NCI-H526 treated with DMSO at 0.1 percent for 48 hours (cell line): ENCODE results near the gene WDR47.
"Not testable (repeated sequence)": the region's sequence is repeated elsewhere in the genome, so short reads cannot be mapped to it uniquely, and the experiment has no call there.

Experiments
- DNase-seq: peaks from one replicate; lab custom pipeline; 2025; lab: John Stamatoyannopoulos, UW

Gene WDR47

DNA sequence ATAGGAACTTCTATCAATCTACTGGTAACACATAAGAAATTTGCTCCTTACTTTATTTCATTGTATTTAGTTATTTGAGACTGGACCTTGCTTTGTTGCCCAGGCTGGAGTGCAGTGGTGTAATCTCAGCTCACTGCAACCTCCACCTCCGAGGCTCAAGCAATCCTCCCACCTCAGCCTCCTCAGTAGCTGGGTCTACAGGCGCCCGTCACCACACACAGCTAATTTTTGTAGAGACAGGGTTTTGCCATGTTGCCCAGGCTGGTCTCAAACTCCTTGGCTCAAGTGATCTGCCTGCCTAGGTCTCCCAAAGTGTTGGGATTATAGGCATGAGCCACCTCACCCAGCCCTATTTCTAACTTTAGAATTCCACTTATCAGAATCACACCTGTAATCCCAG lies 10.2 kb upstream of the WDR47 start:
- not testable (repeated sequence) for DNase-seq

DNA sequence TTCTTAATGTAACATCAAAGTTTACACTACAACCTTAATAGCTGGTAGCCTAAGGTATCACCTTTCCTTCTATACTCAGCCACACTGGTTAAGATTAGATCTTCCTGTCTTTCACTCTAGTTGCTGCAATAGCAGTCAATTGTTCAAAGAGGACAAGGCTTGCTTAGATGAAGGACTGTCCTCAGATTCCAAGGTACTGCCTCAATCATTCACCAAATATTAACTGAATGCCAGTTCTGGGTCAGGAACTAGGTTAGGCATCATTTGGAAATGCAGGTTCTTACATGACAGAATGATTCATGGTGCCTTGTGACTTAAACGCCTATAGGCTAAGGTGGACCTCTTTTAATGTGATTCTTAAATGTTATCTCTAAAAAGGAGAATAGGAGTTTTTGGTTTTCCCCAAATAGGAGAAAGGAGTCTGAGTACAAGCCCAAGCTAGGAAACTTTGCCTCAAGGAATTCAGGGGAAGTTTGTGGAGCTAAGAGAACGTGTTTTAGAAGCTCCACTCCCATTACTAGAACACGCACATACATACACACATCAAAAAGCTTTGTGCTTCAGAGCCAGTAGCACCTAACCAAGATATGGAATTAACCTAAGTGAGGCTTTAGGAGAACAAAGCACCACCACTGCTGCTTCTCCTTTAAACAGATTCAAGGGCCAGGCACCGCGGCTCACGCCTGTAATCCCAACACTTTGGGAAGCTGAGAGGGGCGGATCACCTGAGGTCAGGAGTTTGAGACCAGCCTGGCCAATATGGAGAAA lies 8.5 kb upstream of the WDR47 start:
- no peak for DNase-seq

DNA sequence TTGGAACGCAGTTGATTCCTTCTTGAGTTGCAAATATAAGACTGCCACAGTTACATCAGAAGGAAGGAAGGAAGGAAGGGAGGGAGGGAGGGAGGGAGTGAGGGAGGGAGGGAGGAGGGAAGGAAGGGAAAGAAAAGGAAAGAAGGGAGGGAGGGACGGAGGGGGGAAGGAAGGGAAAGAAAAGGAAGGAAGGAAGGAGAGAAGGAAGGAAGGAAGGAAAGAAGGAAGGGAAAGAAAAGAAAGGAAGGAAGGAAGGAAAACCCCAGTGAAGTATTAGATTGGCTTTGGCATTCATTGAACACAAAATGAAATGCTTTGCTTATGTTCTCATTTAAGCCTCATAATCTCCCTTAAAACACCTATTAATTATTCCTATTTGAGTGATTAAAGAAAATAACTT lies 6.4 kb upstream of the WDR47 start:
- DNase-seq, result no peak

DNA sequence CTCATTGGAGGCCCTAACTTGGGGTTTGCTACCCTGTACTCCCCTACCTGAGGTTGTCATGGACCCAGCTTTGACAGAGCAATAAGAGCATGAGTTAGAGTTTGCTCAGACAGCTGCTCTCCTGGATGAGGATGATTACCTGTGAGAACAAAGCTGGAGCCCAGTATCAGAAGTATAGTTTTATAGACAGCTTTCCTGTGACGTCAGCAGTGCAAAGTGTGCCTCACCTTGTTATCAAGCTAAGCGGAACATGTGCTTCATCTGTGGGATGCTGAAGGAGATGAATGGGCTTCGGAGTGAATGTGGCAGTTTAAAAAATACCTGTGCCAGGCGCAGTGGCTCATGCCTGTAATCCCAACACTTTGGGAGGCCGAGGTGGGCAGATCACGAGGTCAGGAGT lies 5.4 kb upstream of the WDR47 start:
- DNase-seq, result no peak

DNA sequence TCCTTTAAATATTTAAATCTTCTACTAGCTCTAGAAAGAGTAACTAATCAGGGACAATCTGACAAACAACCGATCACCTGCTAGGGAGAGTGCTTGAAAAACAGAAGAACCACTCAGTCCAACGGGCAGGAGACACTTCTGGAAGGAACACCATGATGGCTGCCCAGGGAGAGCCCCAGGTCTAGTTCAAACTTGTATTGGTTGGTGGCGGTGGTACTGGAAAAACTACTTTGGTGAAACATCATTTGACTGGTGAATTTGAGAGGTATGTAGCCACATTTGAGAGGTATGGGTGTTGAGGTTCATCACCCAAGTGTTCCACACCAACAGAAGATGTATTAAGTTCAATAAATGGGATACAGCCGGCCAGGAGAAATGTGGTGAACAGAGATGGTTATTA lies 4.8 kb upstream of the WDR47 start:
- DNase-seq, result no peak

DNA sequence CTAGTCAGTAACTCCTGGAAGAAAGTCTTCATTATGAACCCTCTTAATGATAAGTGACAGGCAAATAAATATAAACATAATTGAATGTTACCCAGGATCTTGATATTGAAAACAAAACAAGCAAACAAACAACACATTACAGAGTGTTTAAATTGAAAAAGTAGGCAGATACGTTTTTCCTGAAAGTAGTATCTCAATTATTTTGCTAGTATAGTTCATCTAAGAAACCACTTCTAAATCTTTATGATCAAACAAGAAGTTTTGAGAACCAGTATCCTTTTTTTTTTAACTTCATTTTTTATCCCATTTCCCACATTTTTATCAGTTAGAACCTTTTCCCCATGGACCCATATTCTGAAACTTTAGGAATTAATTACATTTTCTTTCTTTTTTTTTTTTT lies 3.7 kb upstream of the WDR47 start:
- DNase-seq, result no peak

DNA sequence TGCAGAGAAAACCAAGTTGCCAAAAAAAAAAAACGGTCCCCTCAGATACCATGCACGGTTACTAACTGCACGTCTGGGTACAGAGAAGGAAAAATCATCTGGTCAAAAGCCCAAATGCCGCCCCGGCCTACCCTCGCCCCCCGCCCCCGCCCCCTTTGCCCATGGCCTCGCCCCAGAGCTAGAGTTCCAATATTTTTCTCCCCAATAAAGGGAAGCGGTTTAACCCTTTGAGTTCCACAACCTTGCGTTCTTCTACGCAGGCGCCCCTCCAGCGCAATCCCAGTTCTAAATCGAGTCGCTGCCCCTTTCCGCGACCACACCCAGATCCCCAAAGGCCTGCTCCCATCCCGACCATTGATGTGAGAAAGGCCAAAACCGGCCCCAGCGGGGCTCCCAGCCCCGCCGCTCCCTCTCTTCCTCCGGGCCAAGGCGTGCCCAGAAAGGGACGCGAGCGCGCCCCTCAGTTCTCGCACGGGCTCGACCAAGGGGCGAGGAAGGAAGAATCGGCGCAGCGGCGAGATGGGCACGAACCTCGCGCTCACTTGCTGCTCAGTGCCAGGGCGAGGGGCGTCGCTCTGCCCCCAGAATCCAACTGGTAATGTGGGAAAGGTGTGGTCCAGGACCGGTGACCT lies 797 bp downstream of the WDR47 start:
- DNase-seq, result no peak

DNA sequence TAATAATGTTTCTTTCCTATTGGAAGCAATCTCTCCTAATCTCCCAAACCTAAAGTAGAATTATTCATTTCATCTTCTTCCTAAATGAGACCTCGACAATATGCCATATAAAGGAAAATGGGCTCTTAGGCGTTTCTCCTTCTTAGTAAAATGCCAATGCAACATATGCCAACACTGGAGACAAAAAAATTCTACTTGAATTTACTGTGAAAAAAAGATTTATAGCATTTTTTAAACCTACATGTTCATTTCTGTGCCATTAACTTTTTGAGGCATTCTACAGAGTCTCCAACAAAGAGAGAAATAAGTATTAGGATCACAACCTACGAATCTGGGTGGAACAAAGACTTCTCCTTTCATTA lies 1.3 kb downstream of the WDR47 start:
- DNase-seq, result no peak

DNA sequence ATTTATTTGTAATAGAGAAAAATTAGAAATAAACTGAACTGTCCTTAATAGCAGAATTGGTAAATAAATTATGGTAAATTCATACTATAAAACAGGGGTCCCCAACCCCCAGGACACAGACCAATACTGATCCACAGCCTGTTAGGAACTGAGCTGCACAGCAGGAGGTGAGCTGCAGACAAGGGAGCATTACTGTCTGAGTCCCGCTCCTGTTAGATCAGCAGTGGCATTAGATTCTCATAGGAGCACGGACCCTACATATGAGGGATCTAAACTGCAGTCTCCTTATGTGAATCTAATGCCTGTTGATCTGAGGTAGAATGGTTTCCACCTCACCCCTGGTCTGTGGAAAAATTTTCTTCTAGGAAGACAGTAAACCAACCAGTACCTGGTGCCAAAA lies 7.5 kb downstream of the WDR47 start:
- no peak for DNase-seq

DNA sequence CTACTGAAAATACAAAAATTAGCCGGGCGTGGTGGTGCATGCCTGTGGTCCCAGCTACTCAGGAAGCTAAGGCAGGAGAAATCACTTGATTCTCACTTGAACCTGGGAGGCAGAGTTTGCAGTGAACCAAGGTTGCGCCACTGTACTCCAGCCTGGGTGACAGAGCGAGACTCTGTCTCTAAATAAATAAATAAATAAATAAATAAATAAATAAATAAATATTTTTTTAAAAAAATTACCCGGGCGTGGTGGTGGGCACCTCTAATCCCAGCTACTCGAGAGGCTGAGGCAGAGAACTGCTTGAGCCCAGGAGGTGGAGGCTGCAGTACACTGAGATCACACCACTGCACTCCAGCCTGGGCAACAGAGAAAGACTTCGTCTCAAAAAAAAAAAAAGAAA lies 12.4 kb downstream of the WDR47 start:
- not testable (repeated sequence) for DNase-seq

DNA sequence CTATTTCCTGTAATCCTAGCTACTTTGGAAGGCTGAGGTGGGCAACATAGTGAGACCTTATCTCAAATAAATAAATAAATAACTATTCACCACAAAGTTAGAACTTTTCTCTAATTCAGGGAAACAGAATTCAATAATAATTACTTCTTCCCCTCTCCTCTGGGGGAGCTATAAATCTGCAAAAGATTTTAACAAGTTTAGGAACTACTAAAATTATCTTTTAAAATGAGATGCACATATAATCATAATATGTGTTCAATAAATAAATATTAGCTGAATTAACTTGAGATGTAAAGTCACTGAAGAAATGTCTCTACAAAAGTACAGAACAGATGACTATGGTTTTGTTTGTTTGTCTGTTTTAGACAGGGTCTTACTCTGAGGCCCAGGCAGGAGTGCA lies 14.1 kb downstream of the WDR47 start:
- no peak for DNase-seq

DNA sequence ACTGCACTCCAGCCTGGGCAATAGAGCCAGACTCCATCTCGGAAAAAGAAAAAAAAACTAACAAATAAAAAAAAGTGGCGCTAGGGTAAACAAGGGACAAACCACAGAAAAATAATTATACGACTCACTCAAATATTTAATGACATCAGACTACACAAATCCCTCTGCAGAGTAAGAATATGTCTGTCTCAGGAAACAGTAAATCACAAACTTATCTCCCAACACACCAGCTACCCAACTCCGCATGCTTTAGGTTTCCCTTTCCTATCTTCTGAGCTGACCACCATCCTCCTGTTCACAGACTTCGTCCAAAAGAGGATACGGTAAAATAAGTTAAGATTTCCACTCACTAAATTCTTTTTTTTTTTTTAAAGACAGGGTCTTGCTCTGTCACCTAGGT lies 16.2 kb downstream of the WDR47 start:
- no peak for DNase-seq

DNA sequence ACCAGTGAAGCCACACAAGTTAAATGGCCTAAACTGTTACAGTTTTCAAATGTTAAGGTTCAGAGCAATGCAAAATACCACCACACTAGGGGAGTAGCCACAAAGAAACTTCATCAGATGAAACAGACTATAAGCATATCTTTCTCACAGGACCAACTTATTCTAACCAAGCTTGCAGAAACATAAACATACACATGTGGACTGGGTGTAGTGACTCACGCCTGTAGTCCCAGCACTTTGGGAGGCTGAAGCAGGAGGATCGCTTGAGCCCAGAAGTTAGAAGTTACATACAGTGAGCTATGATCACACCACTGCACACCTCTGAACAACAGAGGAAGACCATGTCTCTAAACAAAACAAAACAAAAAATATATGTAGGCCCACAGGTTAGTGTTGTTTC lies 17.3 kb downstream of the WDR47 start:
- DNase-seq, result no peak

DNA sequence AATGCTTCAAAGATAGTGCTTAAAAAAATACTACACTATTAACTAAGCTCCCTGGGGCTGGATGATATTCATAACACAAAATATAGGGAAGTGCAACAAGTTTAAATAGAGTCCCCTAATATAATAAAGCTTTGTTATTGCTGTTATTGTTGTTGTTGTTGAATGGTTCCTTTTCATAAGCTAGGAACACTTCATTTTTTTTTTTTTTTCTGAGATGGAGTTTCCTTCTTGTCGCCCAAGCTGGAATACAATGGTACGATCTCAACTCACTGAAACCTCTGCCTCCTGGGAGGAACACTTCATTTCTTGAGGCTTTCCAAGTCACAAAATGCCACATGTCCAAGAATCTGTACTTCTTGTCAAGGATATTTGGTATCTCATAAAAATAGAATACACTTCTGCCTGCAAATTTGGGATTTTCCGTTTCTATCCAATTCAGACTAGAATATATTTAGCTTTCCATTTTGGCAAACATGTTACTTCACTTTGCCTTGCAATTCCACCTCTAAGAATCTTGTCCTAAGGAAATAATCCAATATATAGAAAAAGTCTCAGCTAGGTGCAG lies 21.1 kb downstream of the WDR47 start:
- DNase-seq, result no peak

DNA sequence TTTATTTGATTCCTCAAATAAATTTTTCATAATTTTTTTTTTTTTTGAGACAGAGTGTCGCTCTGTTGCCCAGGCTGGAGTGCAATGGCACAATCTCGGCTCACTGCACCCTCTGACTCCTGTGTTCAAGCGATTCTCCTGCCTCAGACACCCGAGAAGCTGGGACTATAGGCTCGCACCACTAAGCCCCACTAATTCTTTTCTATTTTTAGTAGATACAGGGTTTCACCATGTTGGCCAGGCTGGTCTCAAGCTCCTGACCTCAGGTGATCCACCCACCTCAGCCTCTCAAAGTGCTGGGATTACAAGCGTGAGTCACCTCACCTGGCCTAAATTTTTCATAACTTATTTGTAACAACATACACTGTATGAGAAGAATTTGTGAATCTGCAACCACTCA lies 24.2 kb downstream of the WDR47 start:
- DNase-seq, result not testable (repeated sequence)

DNA sequence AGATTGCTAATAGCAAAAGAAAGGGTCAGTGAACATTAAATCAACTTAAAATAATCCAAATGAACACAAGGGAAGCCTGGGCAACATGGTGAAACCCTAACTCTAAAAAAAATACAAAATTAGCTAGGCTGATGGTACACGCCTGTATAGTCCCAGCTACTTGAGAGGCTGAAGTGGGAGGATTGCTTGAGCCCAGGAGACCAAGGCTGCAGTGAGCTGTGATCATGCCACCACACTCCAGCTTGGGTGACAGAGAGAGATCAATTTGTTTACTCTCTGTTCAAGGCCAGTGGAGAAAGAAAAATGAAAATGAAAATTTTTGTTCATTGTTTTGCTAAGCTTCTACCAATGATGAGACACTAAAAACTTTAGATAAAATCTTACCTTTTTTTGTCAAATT lies 24.8 kb downstream of the WDR47 start:
- no peak for DNase-seq

DNA sequence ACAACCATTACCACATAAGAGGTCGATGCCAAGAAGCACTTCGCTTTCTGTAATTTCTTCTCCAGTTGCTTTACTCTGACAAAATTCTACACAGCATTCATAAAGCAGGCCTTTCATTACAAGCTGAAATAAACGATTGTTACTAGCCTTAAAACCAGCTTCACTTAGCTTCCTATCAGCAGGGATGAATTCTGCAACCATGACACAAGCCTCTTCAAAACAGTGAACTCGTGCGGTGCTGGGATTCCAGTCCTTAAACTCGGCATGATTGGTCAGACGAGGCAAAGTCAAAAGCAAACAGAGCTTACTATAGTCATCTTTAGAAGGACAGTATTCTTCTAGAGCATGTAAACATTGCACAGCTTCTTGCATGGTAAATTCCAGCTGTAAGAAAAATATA lies 30.6 kb downstream of the WDR47 start:
- no peak for DNase-seq

DNA sequence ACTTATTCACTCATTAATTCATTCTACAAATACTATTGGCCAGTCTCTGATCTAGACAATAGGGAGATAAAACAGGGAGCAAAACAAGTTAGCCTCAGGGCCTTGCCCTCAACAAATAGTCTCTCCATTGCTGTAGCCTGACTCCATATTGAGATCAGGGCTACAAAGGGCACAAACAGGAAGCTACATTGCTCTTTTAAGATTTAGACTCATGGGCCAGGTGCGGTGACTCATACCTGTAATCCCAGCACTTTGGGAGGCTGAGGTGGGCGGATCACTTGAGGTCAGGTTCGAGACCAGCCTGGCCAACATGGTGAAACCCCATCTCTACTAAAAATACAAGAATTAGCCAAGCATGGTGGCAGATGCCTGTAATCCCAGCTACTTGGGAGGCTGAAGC lies 45.3 kb downstream of the WDR47 start:
- not testable (repeated sequence) for DNase-seq

DNA sequence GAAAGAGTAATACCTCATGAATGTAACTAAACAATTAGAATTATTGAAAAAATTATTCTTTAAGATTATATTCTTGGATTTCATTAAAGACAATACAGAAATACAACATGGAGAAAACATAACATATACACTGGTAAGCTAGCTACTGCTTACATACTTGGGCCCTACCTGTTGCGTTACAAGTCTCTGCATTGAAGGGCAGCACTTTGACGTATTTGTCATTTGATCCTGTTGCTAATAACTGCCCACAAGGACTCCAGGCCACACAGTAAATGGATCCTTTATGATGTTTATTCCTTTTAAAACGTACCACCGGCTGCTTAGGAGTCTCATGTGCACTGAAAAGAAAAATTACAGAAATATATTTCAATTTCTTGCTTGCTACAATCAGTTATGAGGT lies 58.8 kb downstream of the WDR47 start:
- no peak for DNase-seq

DNA sequence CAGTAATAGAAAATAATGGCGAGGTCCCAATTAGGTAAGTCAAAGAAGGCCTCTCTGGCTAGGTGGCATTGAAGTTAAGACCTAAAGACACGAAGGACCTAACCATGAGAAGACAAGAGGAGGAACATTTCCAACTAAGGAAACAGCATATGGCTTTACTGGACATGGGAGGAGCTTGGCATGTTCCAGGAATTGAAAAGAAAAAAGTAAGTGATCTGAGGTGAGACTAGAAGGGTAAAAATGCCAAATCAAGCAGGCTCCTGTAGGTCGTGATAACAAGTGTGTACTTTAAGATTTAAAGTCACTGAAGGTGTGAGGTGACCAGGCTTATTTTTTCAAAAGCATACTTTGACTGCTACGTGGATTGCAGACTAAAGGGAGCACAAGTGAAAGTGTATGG lies 65.2 kb downstream of the WDR47 start:
- DNase-seq, result no peak

DNA sequence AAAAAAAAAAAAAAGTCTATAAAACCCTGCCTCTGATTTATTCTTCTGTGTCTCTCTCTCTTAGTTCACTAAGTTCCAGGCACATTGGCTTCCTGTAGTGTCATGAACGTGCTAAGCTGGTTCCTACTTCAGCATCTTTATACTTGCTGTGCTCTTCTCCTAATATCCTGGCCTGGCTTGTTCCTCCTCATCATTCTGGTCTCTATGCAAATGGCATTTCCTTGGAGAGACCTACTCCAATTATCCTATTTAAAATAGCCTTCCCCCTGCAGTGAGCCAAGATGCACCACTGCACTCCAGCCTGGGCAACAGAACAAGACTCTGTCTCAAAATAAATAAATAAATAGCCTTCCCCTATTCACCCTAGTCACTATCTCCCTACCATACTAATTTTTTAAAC lies 69.0 kb downstream of the WDR47 start:
- no peak for DNase-seq

DNA sequence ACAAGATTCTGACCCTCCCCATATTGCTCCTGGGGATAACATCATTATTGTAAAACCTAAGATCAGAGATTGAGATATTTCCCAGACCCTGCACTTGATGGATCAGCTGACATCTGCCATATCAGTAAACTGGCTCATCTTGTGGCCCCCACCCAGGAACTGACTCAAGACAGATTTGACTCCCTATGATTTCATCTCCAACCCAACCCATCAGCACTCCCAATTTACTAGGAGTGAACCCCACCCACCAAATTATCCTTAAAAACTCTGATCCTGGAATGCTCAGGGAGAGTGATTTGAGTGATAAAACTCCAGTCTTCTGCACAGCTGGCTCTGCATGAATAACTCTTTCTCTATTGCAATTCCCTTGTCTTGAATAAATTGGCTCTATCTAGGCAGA lies 72.6 kb downstream of the WDR47 start:
- DNase-seq, result no peak

DNA sequence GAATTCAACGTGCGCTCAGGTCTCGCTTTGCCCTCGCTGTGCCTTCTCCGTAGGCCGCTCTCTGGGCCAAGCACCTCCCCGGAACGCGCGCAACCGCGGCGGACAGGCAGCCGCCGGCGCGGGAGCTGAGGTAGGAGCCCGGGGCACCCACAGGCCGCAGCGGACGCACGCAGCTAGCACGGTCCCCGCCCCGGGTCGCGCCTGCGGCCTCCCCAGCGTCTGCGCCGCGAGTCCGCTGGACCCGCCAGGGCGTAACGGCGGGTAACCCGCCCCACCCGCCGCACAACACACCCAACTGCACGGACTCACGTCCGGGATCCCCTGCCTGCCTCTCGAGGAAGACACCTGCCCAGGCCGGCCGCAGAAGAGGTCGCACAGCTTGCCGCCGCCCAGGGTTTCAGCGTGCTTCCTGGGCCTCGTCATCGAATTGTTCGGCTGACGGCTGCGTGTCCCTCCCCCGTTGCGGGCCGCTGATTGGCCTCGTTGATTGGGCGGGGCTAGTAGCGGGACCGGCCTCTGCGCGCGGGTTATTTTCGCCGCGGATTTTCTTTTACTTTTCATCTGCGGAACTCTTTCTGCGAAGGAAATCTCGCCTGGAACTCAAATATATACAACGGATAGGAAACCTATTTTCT lies 78.7 kb downstream of the WDR47 start, which contains the start of gene CLCC1:
Gene CLCC1, minus strand, starts transcription at position 433 of the 635 bp plus-strand sequence. CDS start 13,047 bp downstream, outside the sequence.
- peak; percentile 80 for DNase-seq
